ENCODE results near the gene PLK5. TPM values are rescaled to one million over a fixed set of nuclear protein-coding genes. Genes with fewer than 3 reads are reported as not detected.

The PLK5 gene
- total RNA-seq, 1 experiment from 2014 or later, result not detected

DNA sequence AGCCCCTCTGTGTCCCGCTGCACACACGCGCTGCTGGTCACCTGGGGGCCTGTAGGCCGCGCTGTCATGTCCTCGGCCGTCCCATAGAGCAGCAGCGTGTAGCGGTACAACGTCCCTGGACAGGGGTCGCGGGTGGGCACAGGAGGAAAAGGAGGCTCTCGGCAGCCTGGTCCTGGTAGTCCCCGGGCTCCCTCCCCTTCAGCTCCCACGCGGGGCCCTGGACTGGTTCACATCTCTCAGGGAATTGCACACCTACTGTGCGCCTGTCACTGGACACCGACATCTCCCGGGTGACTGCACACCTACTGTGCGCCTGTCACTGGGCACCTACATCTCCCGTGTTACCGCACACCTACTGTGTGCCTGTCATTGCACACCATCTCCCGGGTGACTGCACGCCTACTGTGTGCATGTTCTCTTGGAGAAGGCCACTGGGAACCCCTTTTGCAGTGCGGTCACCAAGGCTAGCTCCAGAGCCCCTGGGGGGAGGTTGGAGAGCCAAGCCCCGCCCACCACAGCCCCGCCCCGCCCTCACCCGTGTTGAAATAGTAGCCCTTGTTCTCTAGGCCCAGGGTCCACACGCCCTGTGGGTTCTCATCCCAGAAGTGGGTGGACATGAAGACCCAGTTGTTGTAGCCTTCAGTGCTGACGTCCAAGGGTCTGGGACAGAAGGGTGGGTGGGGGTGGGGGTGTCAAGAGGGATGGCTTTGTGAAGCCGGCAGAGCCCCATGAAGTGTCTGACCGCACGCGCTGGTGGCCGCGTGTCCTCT is 41.3 kb upstream of the PLK5 start:
- intact Hi-C loops (cut with micrococcal nuclease; ENCODE audit: unreplicated experiment), result no loop called here
- Histone ChIP-seq H3K36me3 (ENCODE audit: insufficient read depth, low read length, poor library complexity, severe bottlenecking) (peaks cover under 1% of the 10 kb centered on the region), H3K27me3 (replicated peaks; ENCODE audit: insufficient read depth, low read depth, low read length, poor library complexity) (no peaks in the 10 kb centered on the region), H3K4me1 (ENCODE audit: insufficient read depth, low read length, poor library complexity, severe bottlenecking) (no peaks in the 10 kb centered on the region), H3K9me3 (ENCODE audit: low read depth, low read length, poor library complexity, severe bottlenecking) (no peaks in the 10 kb centered on the region), H3K27ac (ENCODE audit: low read depth, low read length, poor library complexity, severe bottlenecking) (no peak overlapping the region), H3K4me3 (ENCODE audit: low read depth, low read length, poor library complexity, severe bottlenecking) (no peak overlapping the region)
- POLR2A ChIA-PET (ENCODE audit: low non-redundant PET), result no interaction called here
- TF ChIP-seq EZH2 (IDR thresholded peaks at IDR 0.05; ENCODE audit: borderline replicate concordance, low read depth, low read length, poor library complexity, severe bottlenecking) (no peak), CTCF (conservative IDR thresholded peaks at IDR 0.05; ENCODE audit: low read depth, low read length) (no peak)
- DNase-seq (ENCODE audit: low spot score), result no peak
- no TSS peak for BruUV-seq (replicated peaks)
- CTCF ChIA-PET, result no interaction called here

DNA sequence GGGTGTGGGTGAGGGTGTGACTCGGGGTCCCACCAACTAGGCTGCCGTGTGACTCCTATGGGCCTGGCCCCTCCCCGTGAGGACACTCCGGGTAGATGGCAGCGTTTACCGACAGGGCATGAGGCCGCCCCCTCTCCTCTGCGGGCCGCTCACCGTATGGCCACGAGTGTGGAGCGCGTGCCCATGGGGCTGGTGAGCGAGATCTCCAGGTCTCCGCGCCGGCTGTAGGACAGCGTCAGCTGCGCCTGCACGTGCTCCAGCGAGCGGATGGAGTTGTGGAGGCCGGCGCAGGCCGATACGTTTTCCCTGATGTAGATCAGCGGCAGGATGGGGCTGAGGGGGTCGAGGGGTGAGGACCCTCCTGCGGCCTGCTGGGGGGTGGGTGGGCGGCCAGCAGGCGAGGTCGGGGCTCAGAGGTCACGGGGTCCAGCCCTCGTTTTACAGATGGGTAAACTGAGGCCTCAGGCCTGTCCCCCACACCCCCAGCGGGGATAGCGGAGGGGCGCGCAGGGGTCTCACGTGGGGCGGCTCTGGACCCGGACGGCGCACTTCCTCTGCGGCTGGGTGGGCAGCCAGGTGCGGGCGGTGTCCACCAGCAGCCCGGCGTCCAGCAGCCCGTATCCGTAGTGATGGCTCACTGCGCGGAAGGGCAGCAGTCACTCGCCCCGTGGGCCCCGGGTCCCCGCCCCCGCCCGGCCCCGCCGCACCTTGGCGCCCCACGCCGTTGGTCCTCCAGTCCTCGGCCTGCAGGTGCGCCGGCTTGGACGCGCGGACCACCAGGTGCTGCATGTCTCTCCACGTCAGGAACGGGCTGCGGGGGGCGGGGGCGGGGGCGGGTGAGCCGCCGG is 40.5 kb upstream of the PLK5 start:
- H3K27me3 ChIP-seq (replicated peaks; ENCODE audit: insufficient read depth, low read depth, low read length, poor library complexity), result no peaks in the 10 kb centered on the region
- POLR2A ChIA-PET (ENCODE audit: low non-redundant PET), result no interaction called here
- intact Hi-C loops (cut with micrococcal nuclease; ENCODE audit: unreplicated experiment), result no loop called here
- no peak for DNase-seq (ENCODE audit: low spot score)
- no peaks in the 10 kb centered on the region for H3K9me3 ChIP-seq (ENCODE audit: low read depth, low read length, poor library complexity, severe bottlenecking)
- no TSS peak for BruUV-seq (replicated peaks)
- H3K4me3 ChIP-seq (ENCODE audit: low read depth, low read length, poor library complexity, severe bottlenecking), result no peak overlapping the region
- no peaks in the 10 kb centered on the region for H3K36me3 ChIP-seq (ENCODE audit: insufficient read depth, low read length, poor library complexity, severe bottlenecking)
- H3K4me1 ChIP-seq (ENCODE audit: insufficient read depth, low read length, poor library complexity, severe bottlenecking), result no peaks in the 10 kb centered on the region
- CTCF ChIA-PET, result no interaction called here
- TF ChIP-seq CTCF (conservative IDR thresholded peaks at IDR 0.05; ENCODE audit: low read depth, low read length), result no peak
- TF ChIP-seq EZH2 (IDR thresholded peaks at IDR 0.05; ENCODE audit: borderline replicate concordance, low read depth, low read length, poor library complexity, severe bottlenecking), result no peak
- no peak overlapping the region for H3K27ac ChIP-seq (ENCODE audit: low read depth, low read length, poor library complexity, severe bottlenecking)

GRCh38 chr19:1483979-1484428 is 39.9 kb upstream of the PLK5 start:
- no peak overlapping the region for H3K27ac ChIP-seq (ENCODE audit: low read depth, low read length, poor library complexity, severe bottlenecking)
- BruUV-seq (replicated peaks), result no TSS peak
- no peak for DNase-seq (ENCODE audit: low spot score)
- H3K4me1 ChIP-seq (ENCODE audit: insufficient read depth, low read length, poor library complexity, severe bottlenecking), result no peaks in the 10 kb centered on the region
- ChIA-PET POLR2A (ENCODE audit: low non-redundant PET) (no interaction called here), CTCF (no interaction called here)
- intact Hi-C loops (cut with micrococcal nuclease; ENCODE audit: unreplicated experiment), result no loop called here
- no peaks in the 10 kb centered on the region for H3K36me3 ChIP-seq (ENCODE audit: insufficient read depth, low read length, poor library complexity, severe bottlenecking)
- H3K9me3 ChIP-seq (ENCODE audit: low read depth, low read length, poor library complexity, severe bottlenecking), result no peaks in the 10 kb centered on the region
- H3K4me3 ChIP-seq (ENCODE audit: low read depth, low read length, poor library complexity, severe bottlenecking), result no peak overlapping the region
- H3K27me3 ChIP-seq (replicated peaks; ENCODE audit: insufficient read depth, low read depth, low read length, poor library complexity), result no peaks in the 10 kb centered on the region
- TF ChIP-seq CTCF (conservative IDR thresholded peaks at IDR 0.05; ENCODE audit: low read depth, low read length), result no peak
- TF ChIP-seq EZH2 (IDR thresholded peaks at IDR 0.05; ENCODE audit: borderline replicate concordance, low read depth, low read length, poor library complexity, severe bottlenecking), result no peak

Data from A673 (cell line).